22Rv1 (cell line): ENCODE results near the gene CCDC188.

Experiments used
- CTCF ChIP-seq: fragments of 450-650 bp; IDR thresholded peaks from 2 replicates; pipeline ENCODE4 v1.5.1; 2017; ENCODE audit warnings: mild to moderate bottlenecking
- ZFX ChIP-seq: fragments of 450-650 bp; IDR thresholded peaks from 2 replicates; pipeline ENCODE4 v1.6.1; 2017; ENCODE audit warnings: antibody characterized with exemption, borderline replicate concordance

GRCh38 chr22:20193761-20194494 lies 43.1 kb upstream of the CCDC188 start:
- TF ChIP-seq CTCF (no peak), ZFX (no peak)
